GM19467 (cell line): ENCODE measurements around the gene BRD1.
"Not testable (repeated sequence)": the region's sequence is repeated elsewhere in the genome, so short reads cannot be mapped to it uniquely, and the experiment has no call there.

Experiments used
- ATAC-seq: cut with Tn5 transposase; IDR thresholded peaks from one replicate; pipeline ENCODE4 v1.9.1; 2021; ENCODE audit warnings: mild to moderate bottlenecking, moderate library complexity; ENCODE audit not compliant: unreplicated experiment

BRD1 gene

GRCh38 chr22:49827271-49827852 lies 311 bp downstream of the BRD1 start:
- ATAC-seq: no peak

GRCh38 chr22:49826603-49827270 lies 936 bp downstream of the BRD1 start:
- ATAC-seq: no peak

- ATAC-seq: no peak
Measured at GRCh38 chr22:49825944-49826602, 1.6 kb downstream of the BRD1 start.

- ATAC-seq: no peak
Measured at GRCh38 chr22:49825436-49825835, 2.2 kb downstream of the BRD1 start.

- no peak for ATAC-seq
Measured at GRCh38 chr22:49824936-49825335, 2.7 kb downstream of the BRD1 start.

GRCh38 chr22:49824185-49824925 lies 3.3 kb downstream of the BRD1 start:
- ATAC-seq: no peak

GRCh38 chr22:49823289-49824045 lies 4.2 kb downstream of the BRD1 start:
- no peak for ATAC-seq

GRCh38 chr22:49821741-49822140 lies 5.9 kb downstream of the BRD1 start:
- ATAC-seq: not testable (repeated sequence)

GRCh38 chr22:49820984-49821383 lies 6.7 kb downstream of the BRD1 start:
- ATAC-seq: no peak

- ATAC-seq: no peak
Measured at GRCh38 chr22:49817359-49817758, 10.3 kb downstream of the BRD1 start.

- no peak for ATAC-seq
Measured at GRCh38 chr22:49815641-49816091, 12.0 kb downstream of the BRD1 start.

- no peak for ATAC-seq
Measured at GRCh38 chr22:49814856-49815255, 12.8 kb downstream of the BRD1 start.

- ATAC-seq: no peak
Measured at GRCh38 chr22:49814164-49814686, 13.4 kb downstream of the BRD1 start.

- no peak for ATAC-seq
Measured at GRCh38 chr22:49812838-49813237, 14.8 kb downstream of the BRD1 start.

GRCh38 chr22:49811020-49811791 lies 16.5 kb downstream of the BRD1 start:
- ATAC-seq: no peak

GRCh38 chr22:49810363-49811019 lies 17.2 kb downstream of the BRD1 start:
- no peak for ATAC-seq

GRCh38 chr22:49807780-49808708 lies 19.6 kb downstream of the BRD1 start:
- ATAC-seq: no peak

- ATAC-seq: no peak
Measured at GRCh38 chr22:49807129-49807528, 20.5 kb downstream of the BRD1 start.
